AG10803 (cell line): ENCODE data around the gene BZW1.
A peak's percentile ranks its signal among the peaks of the same experiment; 100 is the strongest.
"Not testable (repeated sequence)": the region's sequence is repeated elsewhere in the genome, so short reads cannot be mapped to it uniquely, and the experiment has no call there.

ENCODE experiments used
- DNase-seq: peaks from one replicate; pipeline ENCODE4 v3.0.0; 2010; ENCODE audit warnings: low read depth
- H3K4me3 ChIP-seq: 2 replicates; pipeline ENCODE4 v1.5.1; 2011; ENCODE audit warnings: mild to moderate bottlenecking, low read length, control low read depth
- TF ChIP-seq, protein P1 (sequence below): conservative IDR thresholded peaks from 2 replicates; pipeline ENCODE4 v1.5.1; 2011; ENCODE audit warnings: mild to moderate bottlenecking, low read length, control low read depth, inconsistent platforms

BZW1 gene

DNA sequence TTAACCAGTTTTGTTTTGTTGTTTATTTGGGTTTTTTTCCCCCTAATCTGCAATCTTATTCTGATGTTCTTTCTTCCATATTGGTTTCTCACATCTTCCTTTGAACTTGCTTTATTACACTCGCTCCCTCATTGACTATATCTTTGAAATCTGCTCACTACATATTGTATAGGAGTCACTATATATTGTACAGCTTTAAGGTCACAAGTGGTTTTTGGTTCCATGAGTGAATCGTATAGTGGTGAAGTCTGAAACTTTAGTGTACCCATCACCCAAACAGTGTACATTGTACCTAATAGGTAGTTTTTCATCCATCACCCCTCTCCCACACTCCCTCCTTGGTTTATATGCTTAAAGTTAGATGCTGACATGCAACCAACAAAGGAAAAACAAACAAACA, 11.3 kb upstream of the BZW1 start:
- TF ChIP-seq, protein P1, sequence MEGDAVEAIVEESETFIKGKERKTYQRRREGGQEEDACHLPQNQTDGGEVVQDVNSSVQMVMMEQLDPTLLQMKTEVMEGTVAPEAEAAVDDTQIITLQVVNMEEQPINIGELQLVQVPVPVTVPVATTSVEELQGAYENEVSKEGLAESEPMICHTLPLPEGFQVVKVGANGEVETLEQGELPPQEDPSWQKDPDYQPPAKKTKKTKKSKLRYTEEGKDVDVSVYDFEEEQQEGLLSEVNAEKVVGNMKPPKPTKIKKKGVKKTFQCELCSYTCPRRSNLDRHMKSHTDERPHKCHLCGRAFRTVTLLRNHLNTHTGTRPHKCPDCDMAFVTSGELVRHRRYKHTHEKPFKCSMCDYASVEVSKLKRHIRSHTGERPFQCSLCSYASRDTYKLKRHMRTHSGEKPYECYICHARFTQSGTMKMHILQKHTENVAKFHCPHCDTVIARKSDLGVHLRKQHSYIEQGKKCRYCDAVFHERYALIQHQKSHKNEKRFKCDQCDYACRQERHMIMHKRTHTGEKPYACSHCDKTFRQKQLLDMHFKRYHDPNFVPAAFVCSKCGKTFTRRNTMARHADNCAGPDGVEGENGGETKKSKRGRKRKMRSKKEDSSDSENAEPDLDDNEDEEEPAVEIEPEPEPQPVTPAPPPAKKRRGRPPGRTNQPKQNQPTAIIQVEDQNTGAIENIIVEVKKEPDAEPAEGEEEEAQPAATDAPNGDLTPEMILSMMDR = no peak
- no peak overlapping the region for H3K4me3 ChIP-seq
- DNase-seq = no peak

DNA sequence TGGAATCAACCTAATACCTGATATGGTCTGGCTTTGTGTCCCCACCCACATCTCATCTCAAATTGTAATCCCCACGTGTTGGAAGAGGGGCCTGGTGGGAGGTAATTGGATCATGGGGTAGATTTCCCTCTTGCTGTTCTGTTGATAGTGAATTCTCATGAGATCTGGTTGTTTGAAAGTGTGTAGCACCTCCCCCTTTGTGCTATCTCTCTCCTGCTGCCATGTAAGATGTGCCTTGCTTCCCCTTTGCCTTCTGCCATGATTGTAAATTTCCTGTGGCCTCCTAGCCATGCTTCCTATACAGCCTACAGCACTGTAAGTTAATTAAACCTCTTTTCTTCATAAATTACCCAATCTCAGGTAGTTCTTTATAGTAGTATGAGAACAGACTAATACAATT, 10.3 kb upstream of the BZW1 start:
- DNase-seq, H3K4me3 ChIP-seq: not testable (repeated sequence)

DNA sequence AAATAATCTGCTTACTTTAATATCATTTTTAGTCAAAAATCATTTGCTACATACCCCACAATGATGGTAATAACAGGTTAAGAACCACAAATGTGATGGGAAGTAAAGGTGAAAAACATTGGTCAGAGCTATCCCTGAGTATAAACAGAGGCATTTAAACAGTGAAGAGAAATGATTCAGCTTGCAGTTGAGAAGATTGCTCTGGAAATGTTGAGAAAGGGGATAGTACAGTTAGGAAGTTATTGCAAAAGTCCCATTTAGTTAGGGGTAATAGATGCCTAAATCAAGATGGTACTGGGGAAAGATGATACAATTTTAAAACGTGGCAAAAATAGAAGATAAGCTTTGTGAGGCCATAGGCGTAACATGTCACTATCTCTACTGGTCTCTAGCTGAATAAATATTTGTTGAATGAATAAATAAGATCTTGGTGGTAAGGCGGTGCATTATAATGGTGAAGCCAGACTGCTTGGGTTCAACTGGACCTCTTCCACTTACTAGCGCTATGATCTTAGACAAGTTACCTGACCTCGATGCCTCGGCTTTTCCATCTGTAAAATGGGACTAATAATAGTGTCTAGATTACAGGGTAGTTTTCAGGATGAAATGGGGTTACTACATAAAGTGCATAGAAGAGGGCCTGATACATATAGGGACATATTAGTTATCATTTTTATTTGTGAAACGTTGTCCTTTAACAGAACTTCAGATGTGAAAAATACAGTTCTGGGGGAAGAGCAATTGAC, 2.0 kb upstream of the BZW1 start:
- TF ChIP-seq, protein P1 = no peak
- H3K4me3 ChIP-seq = no peak overlapping the region
- DNase-seq = no peak

DNA sequence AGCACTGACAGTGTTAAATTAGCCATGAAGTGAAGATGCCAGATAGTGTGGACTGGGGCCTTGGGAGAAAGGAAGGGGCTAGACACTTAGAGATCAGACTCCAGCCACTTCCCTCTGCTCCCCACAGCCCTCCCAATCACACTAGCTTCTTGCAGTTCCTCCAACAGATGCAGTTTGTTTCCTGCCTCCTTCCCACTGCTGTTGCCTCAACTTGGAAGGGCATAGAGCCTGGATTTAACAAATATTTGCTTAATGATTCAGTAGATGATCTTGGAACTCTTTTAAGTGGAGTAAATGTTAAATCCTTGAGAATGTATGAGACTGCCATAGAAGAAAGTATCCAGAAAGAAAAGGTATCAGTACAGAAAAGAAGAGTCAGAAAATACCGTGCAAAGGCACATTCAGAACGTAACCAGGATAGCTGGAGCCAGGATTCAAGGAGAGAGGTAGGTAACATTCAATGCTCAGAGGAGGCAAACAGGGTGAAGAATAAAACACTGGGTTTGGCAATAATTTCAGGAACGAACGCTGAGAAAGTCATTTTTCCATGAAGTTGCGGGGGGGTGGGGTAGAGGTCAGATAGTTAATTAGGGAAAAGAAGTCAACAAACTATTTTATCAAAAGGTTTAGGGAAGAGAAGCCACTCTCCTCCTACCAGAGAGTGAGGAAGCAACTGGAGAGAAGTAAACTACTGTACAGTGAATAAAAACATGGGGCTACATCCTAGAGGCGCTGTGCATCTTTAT, 1.3 kb upstream of the BZW1 start:
- TF ChIP-seq, protein P1 = no peak
- H3K4me3 ChIP-seq = peak overlapping the region; percentile 66
- DNase-seq = peak; percentile 87

DNA sequence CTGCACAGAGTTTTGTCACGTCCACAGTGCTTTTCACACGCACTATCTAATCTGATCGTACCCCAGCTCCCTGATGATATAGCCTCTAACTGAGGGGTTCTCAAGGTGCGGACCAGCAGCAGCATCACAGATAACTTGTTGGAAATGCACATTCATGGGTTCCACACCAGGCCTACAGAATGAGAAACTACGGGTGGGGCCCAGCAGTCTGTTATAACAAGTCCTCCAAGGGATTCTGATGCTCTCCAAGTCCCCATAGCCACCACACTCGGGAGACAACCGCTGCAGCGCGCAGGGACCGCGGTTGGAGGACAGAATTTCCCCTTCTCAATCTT, 745 bp upstream of the BZW1 start:
- peak overlapping the region; percentile 66 for H3K4me3 ChIP-seq
- TF ChIP-seq, protein P1 = no peak
- no peak for DNase-seq

DNA sequence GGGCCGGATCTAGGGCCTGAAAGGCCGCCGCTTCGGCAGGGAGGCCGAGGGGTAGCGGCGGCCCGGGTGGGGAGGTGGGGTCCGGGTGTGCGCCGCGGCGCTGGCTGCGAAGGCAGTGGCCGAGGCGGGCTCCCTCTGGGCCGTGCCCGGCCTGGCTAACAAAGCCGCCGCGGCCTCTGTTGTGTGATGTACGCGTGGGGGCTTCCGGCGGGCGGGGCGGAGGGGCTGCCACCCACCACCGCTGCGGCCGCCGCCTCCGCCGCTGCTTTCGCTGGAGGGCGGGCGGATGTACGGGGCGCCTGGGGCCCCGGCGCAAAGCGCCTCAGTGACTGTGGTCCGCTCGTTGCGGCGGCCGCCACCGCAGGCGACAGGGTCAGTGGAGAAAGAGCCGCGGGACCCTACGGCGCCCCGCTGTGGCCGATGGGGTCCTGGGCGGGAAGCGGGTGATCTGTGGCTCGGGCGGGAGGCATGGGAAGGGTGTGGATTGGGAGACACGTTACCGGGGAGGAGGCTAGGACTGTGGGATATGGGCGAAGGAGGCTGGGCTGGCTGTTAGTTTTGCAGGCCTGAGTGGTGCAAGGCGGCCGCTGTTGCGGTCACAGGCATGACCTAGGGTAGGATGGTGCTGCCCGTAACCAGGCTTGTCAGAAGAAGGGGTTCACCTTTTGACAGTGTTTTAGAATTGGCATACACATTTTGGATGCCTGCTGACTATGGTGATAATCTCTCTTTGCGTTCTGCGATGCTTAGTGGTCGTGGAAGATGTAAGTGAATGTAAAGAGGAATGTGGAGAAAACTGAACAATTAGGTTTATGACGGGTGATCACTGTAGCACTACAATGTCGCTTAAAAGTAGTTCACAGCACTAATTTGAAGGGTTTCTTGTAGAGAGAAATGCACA, 662 bp downstream of the BZW1 start:
- DNase-seq = peak; percentile 67
- TF ChIP-seq, protein P1 = peak; percentile 51
- peak overlapping the region; percentile 88 for H3K4me3 ChIP-seq

DNA sequence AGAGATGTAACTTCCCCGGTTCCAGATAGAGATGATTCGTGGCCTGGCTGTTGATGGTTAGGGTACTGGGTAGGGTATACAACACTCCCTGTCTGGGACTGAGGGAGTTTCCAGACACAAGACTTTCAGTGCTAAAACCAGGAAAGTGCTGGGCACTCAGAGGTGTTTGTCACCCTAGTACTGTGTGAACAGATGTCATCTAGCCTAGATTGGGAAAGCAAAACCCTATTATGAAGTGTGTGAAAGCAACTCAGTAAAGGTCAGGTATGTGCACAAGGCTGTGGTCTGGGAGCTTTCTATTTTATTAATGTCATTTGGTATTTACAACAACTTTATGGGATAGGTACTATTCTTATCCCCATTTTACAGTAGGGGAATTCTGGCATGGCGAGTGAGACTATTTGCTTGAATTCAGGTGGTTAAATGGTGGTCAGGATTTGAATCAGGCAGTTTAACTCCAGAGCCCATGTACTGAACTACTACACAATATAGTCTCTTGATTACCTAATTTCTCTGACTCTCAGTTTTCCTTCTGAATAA, 2.6 kb downstream of the BZW1 start:
- TF ChIP-seq, protein P1 = no peak
- no peak for DNase-seq
- no peak overlapping the region for H3K4me3 ChIP-seq
